H54 (cell line): ENCODE measurements around the gene OTOF.
"Not testable (repeated sequence)": the region's sequence is repeated elsewhere in the genome, so short reads cannot be mapped to it uniquely, and the experiment has no call there.

Experiments used
- DNase-seq: peaks from one replicate; pipeline ENCODE4 v3.0.0; 2011; ENCODE audit warnings: low spot score, mixed read lengths; ENCODE audit not compliant: insufficient read length
- FAIRE-seq: peaks from 3 replicates; lab custom pipeline; 2011; peaks lifted over from hg19 to GRCh38; lab: Jason Lieb, UNC
- POLR2A ChIP-seq: IDR thresholded peaks from 2 replicates; pipeline ENCODE4 v1.6.1; 2011; ENCODE audit warnings: low read depth, mild to moderate bottlenecking, low read length

OTOF gene

GRCh38 chr2:26471289-26471688 is 6.6 kb downstream of the OTOF start:
- DNase-seq (no peak), FAIRE-seq (no peak)
- no peak for TF ChIP-seq POLR2A

GRCh38 chr2:26470601-26471260 is 7.2 kb downstream of the OTOF start:
- DNase-seq (no peak), FAIRE-seq (no peak)
- TF ChIP-seq POLR2A: no peak

- TF ChIP-seq POLR2A: no peak
- DNase-seq: no peak
- FAIRE-seq: no peak
These were observed 8.0 kb downstream of the OTOF start for GRCh38 chr2:26469955-26470354.

GRCh38 chr2:26469092-26469710 is 8.7 kb downstream of the OTOF start:
- FAIRE-seq (no peak), DNase-seq (peak; percentile 47)
- no peak for TF ChIP-seq POLR2A

- not testable (repeated sequence) for DNase-seq, FAIRE-seq
These were observed 9.4 kb downstream of the OTOF start for GRCh38 chr2:26468544-26468943.

GRCh38 chr2:26466662-26467310 is 11.1 kb downstream of the OTOF start:
- DNase-seq: no peak
- FAIRE-seq: no peak
- TF ChIP-seq POLR2A: no peak

GRCh38 chr2:26465981-26466471 is 11.9 kb downstream of the OTOF start:
- no peak for TF ChIP-seq POLR2A
- DNase-seq: no peak
- FAIRE-seq: no peak

GRCh38 chr2:26465266-26465925 is 12.5 kb downstream of the OTOF start:
- no peak for FAIRE-seq
- TF ChIP-seq POLR2A: no peak
- no peak for DNase-seq

- DNase-seq: no peak
- FAIRE-seq: no peak
- no peak for TF ChIP-seq POLR2A
These were observed 13.3 kb downstream of the OTOF start for GRCh38 chr2:26464390-26465265.

GRCh38 chr2:26463244-26464192 is 14.4 kb downstream of the OTOF start:
- FAIRE-seq: no peak
- TF ChIP-seq POLR2A: no peak
- DNase-seq: no peak

GRCh38 chr2:26462511-26463243 is 15.2 kb downstream of the OTOF start:
- DNase-seq (peak; percentile 76), FAIRE-seq (no peak)
- no peak for TF ChIP-seq POLR2A

GRCh38 chr2:26462100-26462499 is 15.8 kb downstream of the OTOF start:
- DNase-seq (no peak), FAIRE-seq (no peak)
- TF ChIP-seq POLR2A: no peak
